PC-3 (cell line): ENCODE measurements around the gene FANCG. TPM values are rescaled to one million over a fixed set of nuclear protein-coding genes. Genes with fewer than 3 reads are reported as not detected.

Source experiments
- ATAC-seq: fragments of 200-7000 bp; cut with Tn5 transposase; 2 replicates; pipeline ENCODE4 v1.9.1; 2020; ENCODE audit warnings: mild to moderate bottlenecking, moderate library complexity
- BruUV-seq: library from RNA; stranded (reverse); fragments of 400-500 nt; replicated peaks from 2 replicates; lab custom pipeline; 2021; lab: Mats Ljungman, UMichigan
- CTCF ChIA-PET: fragments of 300-600 bp; sonication (Branson Sonifier 250); formaldehyde crosslinking; loops from one replicate; lab custom pipeline; 2022; ENCODE audit warnings: antibody characterized with exemption; lab: Charles Lee
- POLR2A ChIA-PET: fragments of 300-600 bp; sonication (Branson Sonifier 250); formaldehyde crosslinking; loops from one replicate; lab custom pipeline; 2022; ENCODE audit warnings: antibody characterized with exemption; ENCODE audit not compliant: unreplicated experiment; lab: Charles Lee
- DNase-seq: peaks from one replicate; pipeline ENCODE4 v3.0.0-alpha.2; 2015
- H2AFZ ChIP-seq: fragments of 300-600 bp; sonication (generic); 2 replicates; pipeline ENCODE4 v1.6.0; 2016; ENCODE audit warnings: antibody characterized with exemption, low read length
- H3F3A ChIP-seq: fragments of 300-600 bp; sonication (generic); one replicate; pipeline ENCODE4 v1.6.0; 2017; ENCODE audit warnings: antibody characterized with exemption, low read length, control low read depth, mild to moderate bottlenecking; ENCODE audit not compliant: unreplicated experiment
- H3K27ac ChIP-seq: fragments of 300-600 bp; sonication (generic); 2 replicates; pipeline ENCODE4 v1.5.1; 2016; ENCODE audit warnings: mild to moderate bottlenecking, low read length
- H3K27me3 ChIP-seq: fragments of 300-600 bp; sonication (generic); 2 replicates; pipeline ENCODE4 v1.6.1; 2016; ENCODE audit warnings: low read length, mixed read lengths
- H3K36me3 ChIP-seq: fragments of 300-600 bp; sonication (generic); 2 replicates; pipeline ENCODE4 v1.6.1; 2016; ENCODE audit warnings: low read depth, mixed run types, low read length, mixed read lengths
- H3K4me1 ChIP-seq: fragments of 300-600 bp; sonication (generic); 2 replicates; pipeline ENCODE4 v1.5.1; 2016; ENCODE audit warnings: low read length; ENCODE audit not compliant: insufficient read depth
- H3K4me2 ChIP-seq: fragments of 300-600 bp; sonication (generic); 2 replicates; pipeline ENCODE4 v1.6.0; 2016; ENCODE audit warnings: low read length
- H3K4me3 ChIP-seq: fragments of 300-600 bp; sonication (generic); 2 replicates; pipeline ENCODE4 v1.5.1; 2016; ENCODE audit warnings: mild to moderate bottlenecking, low read length, mixed read lengths
- H3K79me2 ChIP-seq: fragments of 300-600 bp; sonication (generic); 2 replicates; pipeline ENCODE4 v1.6.1; 2017; ENCODE audit warnings: low read length, mixed read lengths
- H3K9ac ChIP-seq: fragments of 300-600 bp; sonication (generic); 2 replicates; pipeline ENCODE4 v1.6.0; 2016; ENCODE audit warnings: mild to moderate bottlenecking, low read length
- H3K9me2 ChIP-seq: fragments of 300-600 bp; sonication (generic); replicated peaks from 2 replicates; pipeline ENCODE4 v1.6.1; 2016; ENCODE audit warnings: mixed run types, low read length, mixed read lengths
- H3K9me3 ChIP-seq: fragments of 300-600 bp; sonication (generic); 2 replicates; pipeline ENCODE4 v1.6.1; 2016; ENCODE audit warnings: low read length, mixed read lengths
- H4K20me1 ChIP-seq: fragments of 300-600 bp; sonication (generic); 2 replicates; pipeline ENCODE4 v1.6.1; 2016; ENCODE audit warnings: low read length, mixed read lengths
- EZH2 ChIP-seq: fragments of 300-600 bp; sonication (generic); IDR thresholded peaks from one replicate; pipeline ENCODE4 v1.6.1; 2017; ENCODE audit warnings: antibody characterized with exemption, mild to moderate bottlenecking, low read length; ENCODE audit not compliant: unreplicated experiment
- EZH2phosphoT487 ChIP-seq: fragments of 300-600 bp; sonication (generic); IDR thresholded peaks from 2 replicates; pipeline ENCODE4 v1.6.1; 2018; ENCODE audit warnings: mild to moderate bottlenecking, antibody characterized with exemption, low read length, borderline replicate concordance
- intact Hi-C: fragments of 100-400 bp; cut with micrococcal nuclease; formaldehyde crosslinking; loops from 2 replicates; pipeline ENCODE4 v1.9.0; 2023
- total RNA-seq: library from RNA; depleted of rRNA; stranded (reverse); fragments of >200 nt; gene quantifications from 2 replicates; pipeline ENCODE4 v1.2.3, GENCODE V29; 2014
- TF ChIP-seq, protein P1 (sequence below): fragments of 300-600 bp; sonication (generic); conservative IDR thresholded peaks from 2 replicates; pipeline ENCODE4 v1.5.1; 2017; ENCODE audit warnings: antibody characterized with exemption, low read depth, mild to moderate bottlenecking, low read length

Gene FANCG
- total RNA-seq, 1 experiment from 2014 or later = 32.6 TPM

DNA sequence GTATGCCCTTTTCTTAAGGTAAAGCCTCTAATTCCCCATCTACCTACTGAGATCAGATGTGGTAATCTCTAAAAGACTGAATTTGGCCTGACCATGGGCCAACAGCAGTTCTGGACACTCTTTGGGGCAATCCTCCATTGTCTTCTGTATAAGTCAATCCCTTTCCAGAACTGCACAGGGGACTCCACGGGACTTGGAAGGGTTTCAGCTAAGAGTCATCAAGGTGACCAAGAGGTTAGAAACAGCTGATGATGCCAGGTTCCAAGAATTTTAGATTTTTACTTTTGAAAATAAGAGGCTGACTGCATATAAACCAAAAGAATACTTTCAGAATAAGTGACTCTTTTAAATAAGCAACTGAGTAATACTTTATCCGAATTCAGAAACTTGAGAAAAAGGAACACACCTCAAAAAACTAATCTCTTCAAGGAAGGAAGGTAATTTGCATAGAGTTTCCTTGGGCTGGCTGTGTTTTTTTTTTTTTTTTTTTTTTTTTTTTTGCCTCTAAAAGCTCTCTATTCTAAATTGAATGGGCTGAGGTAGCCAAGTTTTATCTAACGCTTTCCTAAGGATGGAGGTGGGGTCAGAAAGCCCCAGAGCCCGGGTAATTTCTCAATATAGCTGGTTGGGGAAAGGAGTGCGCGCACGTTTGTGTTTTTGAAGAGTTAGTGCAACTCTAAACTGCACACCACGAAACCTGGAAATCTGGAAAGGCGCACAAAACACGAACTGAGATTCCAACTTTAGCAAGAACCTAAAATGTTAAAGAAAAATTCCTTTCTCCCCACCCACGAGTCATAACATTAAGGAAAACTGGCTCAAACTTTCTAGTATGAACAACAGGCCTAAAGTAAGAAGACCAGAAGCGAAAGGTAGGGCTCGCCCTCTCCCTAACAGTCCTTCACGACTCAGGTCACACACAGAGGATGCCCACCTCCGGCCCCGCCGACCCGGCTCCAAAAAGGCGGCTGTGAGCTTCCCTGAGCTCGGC lies 8.6 kb downstream of the FANCG start:
- Histone ChIP-seq H3K9me2 (no peaks in the 10 kb centered on the region), H4K20me1 (peaks cover 54% of the 10 kb centered on the region)

DNA sequence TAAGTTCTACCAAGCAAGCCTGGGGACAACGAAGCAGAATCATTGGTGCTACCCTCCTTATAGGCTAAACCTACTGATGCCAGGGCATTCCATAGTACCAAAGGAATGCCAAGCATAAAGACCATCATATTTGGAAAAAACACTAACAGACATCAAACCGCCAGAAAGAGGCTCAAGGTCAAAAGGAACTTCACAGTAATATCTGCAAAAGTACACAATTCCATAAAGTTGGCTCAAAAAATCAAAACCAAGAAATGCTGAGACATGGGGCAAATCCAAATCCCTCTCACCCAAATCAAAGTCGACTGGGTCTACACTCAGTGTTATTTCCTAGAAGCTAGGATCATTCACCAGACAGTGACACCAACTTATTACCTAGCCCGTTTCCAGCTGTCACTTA lies 10.7 kb downstream of the FANCG start:
- ChIA-PET POLR2A (no interaction called here), CTCF (no interaction called here)
- DNase-seq (no peak), ATAC-seq (no peak)
- Histone ChIP-seq H3K4me3 (peak overlapping the region; percentile 97), H2AFZ (no peak overlapping the region), H3K36me3 (peaks cover 44% of the 10 kb centered on the region), H3K4me1 (peaks cover 18% of the 10 kb centered on the region), H3K27me3 (no peaks in the 10 kb centered on the region), H4K20me1 (peaks cover 63% of the 10 kb centered on the region), H3K79me2 (peaks cover 67% of the 10 kb centered on the region), H3K9me3 (no peaks in the 10 kb centered on the region), H3K27ac (no peak overlapping the region), H3K4me2 (peak overlapping the region; percentile 97), H3F3A (no peaks in the 10 kb centered on the region), H3K9ac (no peak overlapping the region), H3K9me2 (no peaks in the 10 kb centered on the region)
- intact Hi-C loops = no loop called here
- TF ChIP-seq, protein P1, sequence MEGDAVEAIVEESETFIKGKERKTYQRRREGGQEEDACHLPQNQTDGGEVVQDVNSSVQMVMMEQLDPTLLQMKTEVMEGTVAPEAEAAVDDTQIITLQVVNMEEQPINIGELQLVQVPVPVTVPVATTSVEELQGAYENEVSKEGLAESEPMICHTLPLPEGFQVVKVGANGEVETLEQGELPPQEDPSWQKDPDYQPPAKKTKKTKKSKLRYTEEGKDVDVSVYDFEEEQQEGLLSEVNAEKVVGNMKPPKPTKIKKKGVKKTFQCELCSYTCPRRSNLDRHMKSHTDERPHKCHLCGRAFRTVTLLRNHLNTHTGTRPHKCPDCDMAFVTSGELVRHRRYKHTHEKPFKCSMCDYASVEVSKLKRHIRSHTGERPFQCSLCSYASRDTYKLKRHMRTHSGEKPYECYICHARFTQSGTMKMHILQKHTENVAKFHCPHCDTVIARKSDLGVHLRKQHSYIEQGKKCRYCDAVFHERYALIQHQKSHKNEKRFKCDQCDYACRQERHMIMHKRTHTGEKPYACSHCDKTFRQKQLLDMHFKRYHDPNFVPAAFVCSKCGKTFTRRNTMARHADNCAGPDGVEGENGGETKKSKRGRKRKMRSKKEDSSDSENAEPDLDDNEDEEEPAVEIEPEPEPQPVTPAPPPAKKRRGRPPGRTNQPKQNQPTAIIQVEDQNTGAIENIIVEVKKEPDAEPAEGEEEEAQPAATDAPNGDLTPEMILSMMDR = no peak
- no peak for TF ChIP-seq EZH2
- no peak for TF ChIP-seq EZH2phosphoT487
- no TSS peak for BruUV-seq

More for the DNA sequence above, 8.6 kb downstream of the FANCG start:
- Histone ChIP-seq H3K9ac (peak overlapping the region; percentile 99), H3K27ac (peak overlapping the region; percentile 96), H3K4me2 (peak overlapping the region; percentile 97), H3K4me1 (peaks cover 18% of the 10 kb centered on the region), H2AFZ (no peak overlapping the region), H3F3A (no peaks in the 10 kb centered on the region), H3K79me2 (peaks cover 59% of the 10 kb centered on the region), H3K36me3 (peaks cover 28% of the 10 kb centered on the region), H3K4me3 (peak overlapping the region; percentile 97), H3K9me3 (no peaks in the 10 kb centered on the region), H3K27me3 (no peaks in the 10 kb centered on the region)
- TF ChIP-seq EZH2phosphoT487 (no peak), EZH2 (no peak)
- TF ChIP-seq, protein P1 = no peak
- TSS peak; percentile 47 for BruUV-seq
- DNase-seq = peak; percentile 28
- intact Hi-C loops = no loop called here
- no peak for ATAC-seq
- CTCF ChIA-PET = interaction anchor here (0.8 to 1.0 kb wide), 3 partner anchors 9 to 171 kb away, joined by 3 to 11 read pairs (median 3); partner anchors contain the start of gene FANCG
- POLR2A ChIA-PET = interaction anchor here (0.6 kb wide), 3 partner anchors 69 to 297 kb away, joined by 3 read pairs; no protein-coding TSS in a partner anchor
